HG03175 (cell line): ENCODE data around the gene TMEM238.
"Not testable (repeated sequence)": the region's sequence is repeated elsewhere in the genome, so short reads cannot be mapped to it uniquely, and the experiment has no call there.

Source experiments
- ATAC-seq: cut with Tn5 transposase; IDR thresholded peaks from one replicate; pipeline ENCODE4 v1.9.1; 2021; ENCODE audit warnings: mild to moderate bottlenecking, moderate library complexity; ENCODE audit not compliant: unreplicated experiment

Gene TMEM238

DNA sequence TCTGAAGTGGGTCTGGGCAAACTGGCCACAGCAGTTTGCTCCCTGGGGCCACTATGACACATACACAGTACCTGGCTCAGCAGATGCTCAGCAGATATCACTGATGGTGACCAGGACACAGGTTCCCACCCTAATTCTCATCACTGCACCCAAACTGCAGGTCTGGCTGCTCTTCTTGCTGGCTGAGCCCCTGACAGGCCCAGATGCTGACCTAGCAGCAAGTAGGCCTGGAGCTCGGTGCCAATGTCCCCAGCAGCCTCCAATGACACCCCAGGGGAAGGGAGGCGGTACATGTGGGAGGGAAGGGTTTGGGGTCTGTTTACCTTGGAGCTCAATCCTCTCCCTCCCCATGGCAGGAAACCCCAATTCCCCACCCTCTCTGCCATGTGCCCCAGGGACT, 18.4 kb upstream of the TMEM238 start:
- no peak for ATAC-seq

GRCh38 chr19:55401390-55401789, 17.3 kb upstream of the TMEM238 start:
- ATAC-seq = not testable (repeated sequence)

DNA sequence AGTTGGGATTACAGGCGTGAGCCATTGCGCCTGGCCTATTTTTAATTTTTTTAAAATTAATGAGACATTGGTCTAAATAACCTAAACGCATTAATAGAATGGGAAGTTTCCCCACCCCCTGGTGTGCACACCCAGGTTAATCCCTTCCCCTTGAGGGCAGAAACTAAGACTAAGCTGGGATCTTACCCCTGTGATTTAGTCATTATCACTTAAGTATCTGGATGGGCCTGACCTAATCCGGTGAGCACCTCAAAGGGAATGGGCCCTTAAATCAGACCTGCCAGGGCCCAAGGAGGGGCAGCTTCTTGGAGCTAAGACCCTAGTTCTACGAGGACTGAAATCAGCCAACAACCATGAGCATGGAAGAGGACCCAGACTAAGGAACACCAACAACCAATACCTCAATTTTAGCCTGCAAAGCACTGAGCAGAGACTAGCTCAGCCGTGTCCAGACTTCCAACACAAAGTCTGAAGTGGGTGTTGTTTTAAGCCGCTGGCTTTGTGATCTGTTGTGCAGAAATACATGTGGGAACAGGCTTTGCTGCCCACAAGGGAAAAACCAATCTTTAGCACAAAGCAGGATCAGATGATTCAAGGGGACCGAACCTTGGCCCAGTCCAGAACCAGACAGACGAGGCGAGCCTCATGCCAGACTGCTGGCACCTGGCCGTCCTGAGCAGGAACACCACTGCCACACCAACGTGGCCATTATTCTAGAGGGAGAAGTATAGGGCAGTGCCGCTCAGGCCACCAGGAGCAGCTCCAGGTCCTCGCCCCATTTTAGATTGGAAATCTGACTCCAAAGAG, 16.4 kb upstream of the TMEM238 start:
- no peak for ATAC-seq

- no peak for ATAC-seq
Observed at GRCh38 chr19:55398200-55398925, 14.3 kb upstream of the TMEM238 start.

DNA sequence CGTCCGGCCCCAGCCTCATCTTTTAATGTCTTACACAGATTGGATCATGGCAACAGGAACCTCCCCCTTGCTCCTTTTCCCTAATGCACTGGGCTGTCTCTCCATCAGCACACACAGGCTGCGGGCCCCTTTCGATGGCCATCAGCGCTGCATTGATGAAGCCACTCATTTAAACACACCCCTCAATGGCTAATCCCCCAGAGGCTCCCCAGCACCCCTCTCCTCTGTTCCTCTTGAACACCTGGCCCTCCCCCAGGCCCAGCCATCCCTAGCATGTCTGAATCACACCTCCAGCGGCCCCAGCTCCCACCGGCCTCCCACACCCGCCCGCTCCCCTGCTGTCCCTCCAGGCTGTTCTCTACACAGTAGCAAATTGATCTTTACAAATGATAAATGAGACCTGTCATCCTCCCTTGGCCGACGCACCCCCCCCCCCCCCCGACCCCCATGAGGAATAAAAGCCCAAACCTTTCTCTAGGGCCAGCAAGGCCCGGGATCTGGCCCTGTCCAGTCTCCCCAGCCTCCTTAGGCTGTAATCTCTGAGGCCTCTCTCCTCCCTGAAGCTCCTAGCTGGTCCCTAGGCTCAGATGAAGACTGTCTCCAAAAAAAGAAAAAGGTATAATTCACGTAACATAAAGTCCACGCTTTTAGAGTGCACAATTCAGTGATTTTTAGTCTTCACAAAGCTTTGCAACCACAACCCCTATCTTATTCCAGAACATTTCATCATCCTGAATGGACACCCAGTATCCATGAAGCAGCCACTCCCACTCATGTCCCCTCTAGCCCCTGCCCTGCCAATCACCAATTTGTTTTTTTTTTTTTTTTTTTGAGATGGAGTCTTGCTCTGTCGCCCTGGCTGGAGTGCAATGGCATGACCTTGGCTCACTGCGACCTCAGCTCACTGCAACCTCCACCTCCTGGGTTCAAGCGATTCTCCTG, 9.0 kb upstream of the TMEM238 start:
- no peak for ATAC-seq

DNA sequence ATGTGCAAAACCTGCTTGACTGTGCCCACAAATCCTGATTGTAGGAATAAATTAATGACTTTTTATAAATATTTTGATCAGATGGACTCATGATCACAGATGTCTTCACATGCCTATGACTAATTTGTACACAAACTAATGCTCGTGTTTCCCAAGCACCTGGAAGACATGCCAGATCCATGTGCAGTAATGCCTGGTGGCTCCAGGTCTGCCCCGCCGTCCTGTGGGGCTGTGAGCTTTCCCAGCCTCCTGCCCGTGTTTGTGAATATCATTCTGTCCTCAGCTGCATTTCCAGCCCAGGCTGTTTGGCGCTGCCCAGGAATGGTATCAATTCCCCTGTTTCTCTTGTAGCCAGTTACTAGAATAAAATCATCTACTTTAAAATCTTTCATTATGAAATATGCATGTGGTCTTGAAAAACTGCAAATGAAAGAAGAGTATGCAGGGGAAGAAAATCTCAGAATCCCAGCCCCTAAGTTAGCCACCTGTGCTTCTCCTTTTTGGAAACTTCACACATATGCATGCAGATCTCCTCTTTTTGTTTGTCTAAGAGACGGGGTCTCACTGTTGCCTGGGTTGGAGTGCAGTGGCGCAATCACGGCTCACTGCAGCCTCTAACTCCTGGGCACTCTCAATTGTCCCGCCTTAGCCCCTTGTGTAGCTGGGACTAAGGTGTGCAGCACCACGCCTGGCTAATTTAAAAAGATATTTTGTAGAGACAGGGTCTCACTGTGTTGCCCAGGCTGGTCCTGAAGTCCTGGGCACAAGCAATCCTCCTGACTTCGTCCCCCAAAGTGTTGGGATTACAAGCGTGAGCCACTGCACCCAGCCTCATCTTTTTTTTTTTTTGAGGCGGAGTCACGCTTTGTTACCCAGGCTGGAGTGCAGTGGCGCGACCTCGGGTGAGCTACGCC, 7.9 kb upstream of the TMEM238 start:
- ATAC-seq = no peak

DNA sequence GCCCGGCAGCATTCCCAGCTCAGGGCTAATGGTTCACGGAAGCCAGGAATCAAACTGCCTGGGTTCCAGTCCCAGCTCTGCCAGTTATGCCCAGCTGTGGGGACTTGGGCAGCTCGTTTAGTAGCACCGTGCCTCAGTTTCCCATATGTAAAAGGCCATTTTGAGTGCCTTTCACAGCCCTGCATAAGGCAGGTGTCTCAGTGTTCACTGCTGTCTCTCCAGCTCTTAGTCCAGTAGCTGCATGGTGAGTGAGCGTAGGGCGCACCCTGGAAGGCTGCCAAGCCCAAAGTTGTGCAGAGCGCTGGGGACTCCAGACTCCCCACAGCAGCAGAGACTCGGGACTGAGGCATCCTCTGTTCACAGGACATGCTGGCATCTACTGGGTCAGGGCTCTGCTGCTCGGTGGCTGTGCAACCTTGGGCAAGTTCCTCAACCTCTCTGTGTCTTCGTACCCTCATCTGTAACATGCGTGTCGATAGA, 7.1 kb upstream of the TMEM238 start:
- ATAC-seq = no peak

- ATAC-seq = no peak
Observed at GRCh38 chr19:55390461-55390880, 6.4 kb upstream of the TMEM238 start.

- ATAC-seq = no peak
Observed at GRCh38 chr19:55389386-55390317, 5.6 kb upstream of the TMEM238 start.

DNA sequence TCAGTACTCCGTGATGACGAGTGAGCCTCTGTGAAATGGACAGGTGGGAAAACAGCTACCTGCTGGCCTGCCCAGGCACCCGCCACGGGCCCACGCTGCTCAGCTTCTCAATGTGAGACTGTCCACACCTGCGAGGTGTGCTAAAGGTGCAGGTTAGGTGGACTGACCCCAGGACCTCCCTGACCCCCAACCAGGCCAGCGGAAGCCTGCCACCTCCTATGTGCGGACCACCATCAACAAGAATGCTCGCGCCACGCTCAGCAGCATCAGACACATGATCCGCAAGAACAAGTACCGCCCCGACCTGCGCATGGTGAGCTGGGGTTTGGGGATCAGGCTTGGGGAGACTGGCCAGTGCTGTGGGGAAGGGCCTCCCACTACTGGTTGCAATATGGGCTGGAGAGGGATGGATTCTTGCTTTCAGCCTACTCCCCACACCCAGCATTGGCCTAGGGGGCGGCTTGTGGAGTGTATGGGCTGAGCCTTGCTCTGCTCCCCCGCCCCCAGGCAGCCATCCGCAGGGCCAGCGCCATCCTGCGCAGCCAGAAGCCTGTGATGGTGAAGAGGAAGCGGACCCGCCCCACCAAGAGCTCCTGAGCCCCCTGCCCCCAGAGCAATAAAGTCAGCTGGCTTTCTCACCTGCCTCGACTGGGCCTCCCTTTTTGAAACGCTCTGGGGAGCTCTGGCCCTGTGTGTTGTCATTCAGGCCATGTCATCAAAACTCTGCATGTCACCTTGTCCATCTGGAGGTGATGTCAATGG, 3.8 kb upstream of the TMEM238 start:
- ATAC-seq = no peak

DNA sequence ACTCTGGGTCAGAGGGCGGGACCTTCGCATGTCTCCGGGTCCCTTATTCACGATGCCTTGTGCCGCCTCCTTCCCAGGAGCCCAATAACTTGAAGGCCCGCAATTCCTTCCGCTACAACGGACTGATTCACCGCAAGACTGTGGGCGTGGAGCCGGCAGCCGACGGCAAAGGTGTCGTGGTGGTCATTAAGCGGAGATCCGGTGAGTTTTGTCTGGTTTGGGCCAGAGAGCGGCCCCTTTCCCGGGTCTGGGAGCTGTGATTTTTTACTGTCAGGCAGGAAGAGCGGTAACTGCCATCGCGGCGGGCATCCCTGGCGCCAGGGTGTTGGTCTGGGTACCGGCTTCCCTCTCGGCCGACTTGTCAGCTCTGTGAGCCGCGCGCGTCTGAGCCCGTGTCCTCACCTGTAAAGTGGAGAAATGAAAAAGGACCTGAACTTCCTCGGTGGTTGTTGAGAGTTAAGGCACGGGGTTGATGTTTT, 2.4 kb upstream of the TMEM238 start:
- ATAC-seq = no peak

GRCh38 chr19:55385724-55386492, 1.8 kb upstream of the TMEM238 start, which contains the start of gene RPL28:
Gene RPL28, plus strand, starts transcription at chr19:55385932. Its CDS starts 426 bp downstream, at chr19:55386358.
- ATAC-seq = peak; percentile 72

DNA sequence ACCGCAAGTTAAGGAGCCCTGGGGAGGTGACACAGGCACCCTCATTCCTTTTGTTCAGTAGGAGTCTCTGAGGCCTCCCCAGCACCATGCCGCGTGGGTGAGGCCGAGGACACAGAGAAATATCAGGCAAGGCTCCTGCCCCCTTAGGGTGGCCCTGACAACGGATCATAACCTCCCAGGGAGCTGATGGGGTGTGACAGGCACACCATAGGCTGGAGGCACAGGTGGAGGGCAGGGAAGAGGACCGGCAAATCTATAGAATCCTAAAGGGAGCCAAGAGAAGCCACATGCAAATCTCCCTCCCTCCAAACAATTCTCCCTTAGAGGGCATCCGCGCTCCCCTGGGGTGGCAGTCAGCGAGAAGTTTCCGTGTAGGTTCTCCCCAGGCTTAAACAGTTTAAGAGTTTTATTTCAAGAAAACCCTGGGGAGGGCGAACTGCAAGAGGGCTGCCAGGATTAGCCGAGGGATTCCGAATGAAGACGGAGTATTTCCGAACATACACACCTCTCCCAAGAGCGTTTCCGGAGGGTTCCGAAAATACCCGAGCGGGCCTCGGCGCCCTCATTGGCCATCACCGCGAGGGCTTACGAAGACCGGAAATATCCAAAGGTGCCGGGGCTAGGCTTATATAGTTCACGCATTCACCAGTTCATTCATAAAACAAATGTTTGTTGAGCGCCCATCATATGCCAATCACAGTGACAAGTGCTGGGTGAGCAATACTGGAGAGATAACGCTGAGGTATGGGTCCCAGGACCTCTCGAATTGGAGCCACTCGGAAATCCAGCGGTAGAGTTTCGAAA, 1.0 kb upstream of the TMEM238 start:
- peak; percentile 60 for ATAC-seq

DNA sequence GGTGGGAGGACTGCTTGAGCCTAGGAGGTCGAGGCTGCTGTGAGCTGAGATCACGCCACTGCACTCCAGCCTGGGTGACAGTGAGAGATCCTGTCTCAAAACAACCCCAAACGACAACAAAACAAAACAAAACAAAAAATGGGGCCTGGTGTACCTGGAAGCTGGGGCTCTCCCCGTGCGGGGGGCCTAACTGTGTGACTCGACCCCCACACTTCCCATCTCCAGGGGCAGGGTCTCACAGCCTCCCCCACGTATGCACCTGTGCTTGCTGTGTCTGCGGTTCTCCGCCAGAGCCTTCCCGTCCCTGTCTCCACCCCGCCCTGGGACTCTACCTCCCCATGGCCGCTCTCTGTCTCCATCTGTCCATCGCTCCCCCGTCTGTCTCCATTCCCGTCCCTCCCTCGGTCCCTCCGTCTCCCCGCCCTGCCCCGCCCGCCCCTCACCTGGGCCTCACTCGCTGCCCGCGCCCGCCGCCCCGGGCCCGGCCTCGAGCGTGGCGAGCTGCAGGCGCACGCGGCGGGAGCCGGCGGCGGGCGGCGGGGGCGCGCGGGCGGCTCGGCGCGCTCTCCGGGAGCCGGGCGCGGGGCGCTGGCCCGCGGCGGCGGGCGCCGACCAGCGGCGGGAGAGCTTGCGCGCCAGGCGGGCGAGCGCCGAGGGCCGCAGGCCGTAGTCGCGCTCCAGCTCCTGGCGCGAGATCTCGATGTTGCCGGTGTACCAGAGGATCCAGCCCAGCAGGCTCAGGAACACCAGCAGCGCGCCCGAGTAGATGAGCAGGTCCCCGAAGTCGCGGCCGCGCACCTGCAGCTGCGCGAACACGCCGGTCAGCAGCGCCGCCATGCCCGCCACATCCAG, 587 bp downstream of the TMEM238 start:
- no peak for ATAC-seq

DNA sequence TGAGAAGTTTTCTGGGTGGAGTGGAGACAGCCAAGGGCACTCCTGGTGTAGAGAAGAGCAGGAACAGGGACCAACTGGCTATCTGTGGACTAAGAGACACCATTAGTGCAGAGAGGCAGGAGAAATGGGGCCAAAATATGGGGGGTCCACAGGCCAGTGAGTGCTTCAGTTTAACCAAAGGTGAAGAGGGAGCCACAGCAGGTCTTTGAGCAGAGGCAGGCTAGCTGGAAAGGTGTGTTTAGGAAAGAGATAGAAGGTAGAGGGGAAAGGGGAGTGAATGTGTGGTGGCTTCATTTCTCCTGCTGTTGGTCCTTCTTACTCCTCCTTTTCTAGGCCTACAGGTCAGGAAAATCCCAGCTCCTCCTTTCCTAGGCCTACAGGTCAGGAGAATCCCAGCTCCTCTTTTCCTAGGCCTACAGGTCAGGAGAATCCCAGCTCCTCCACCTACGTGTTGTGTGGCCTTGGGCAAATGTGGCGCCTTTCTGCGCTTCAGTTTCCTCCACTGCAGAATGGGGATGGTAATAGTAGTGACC, 1.5 kb downstream of the TMEM238 start:
- ATAC-seq = no peak
